ENCODE results near the gene LRR1. TPM values are rescaled to one million over a fixed set of nuclear protein-coding genes. Genes with fewer than 3 reads are reported as not detected.
"Not testable (repeated sequence)": the region's sequence is repeated elsewhere in the genome, so short reads cannot be mapped to it uniquely, and the experiment has no call there.

LRR1 gene
- total and polyA plus RNA-seq, 4 donors = 3.7 to 23.2 (median 4.1) TPM

- Histone ChIP-seq H3K9ac (ENCODE audit: low read depth in 1 of 2, low read length in 2 of 2) (no peak overlapping the region), H3K27me3 (ENCODE audit: control insufficient read depth in 4 of 4, insufficient read depth in 4 of 4, low read length in 3 of 4) (no peaks in the 10 kb centered on the region), H3K4me3 (ENCODE audit: low read depth in 1 of 3, low read length in 3 of 3) (no peak overlapping the region), H3K27ac (ENCODE audit: low read depth in 1 of 2, low read length in 2 of 2) (no peak overlapping the region), H3K4me1 (ENCODE audit: control insufficient read depth in 4 of 4, insufficient read depth in 4 of 4, low read length in 3 of 4) (peaks cover 0 to 3% (median 0%) of the 10 kb centered on the region in 4 donors), H3K36me3 (ENCODE audit: control insufficient read depth in 4 of 4, insufficient read depth in 3 of 4, low read depth in 1 of 4, low read length in 3 of 4) (peaks cover 0 to 2% (median 0%) of the 10 kb centered on the region in 4 donors), H3K9me3 (ENCODE audit: control insufficient read depth in 4 of 4, low read length in 3 of 4) (no peaks in the 10 kb centered on the region)
- WGBS = 97% methylated on average over 3 of the region's 3 CpGs
- no peak for DNase-seq (ENCODE audit: low spot score)
- TF ChIP-seq HNF4A (conservative IDR thresholded peaks at IDR 0.05) (no peak), FOXA2 (IDR thresholded peaks at IDR 0.05) (no peak), MAX (IDR thresholded peaks at IDR 0.05) (no peak), REST (IDR thresholded peaks at IDR 0.05) (no peak), JUND (IDR thresholded peaks at IDR 0.05) (no peak), GABPA (IDR thresholded peaks at IDR 0.05 in 1 of 2, conservative IDR thresholded peaks at IDR 0.05 in 1 of 2) (no peak), ZBTB33 (IDR thresholded peaks at IDR 0.05) (no peak), RXRA (IDR thresholded peaks at IDR 0.05) (no peak), TAF1 (conservative IDR thresholded peaks at IDR 0.05) (no peak), RAD21 (IDR thresholded peaks at IDR 0.05) (no peak), ATF3 (IDR thresholded peaks at IDR 0.05) (no peak)
- TF ChIP-seq, protein P1, sequence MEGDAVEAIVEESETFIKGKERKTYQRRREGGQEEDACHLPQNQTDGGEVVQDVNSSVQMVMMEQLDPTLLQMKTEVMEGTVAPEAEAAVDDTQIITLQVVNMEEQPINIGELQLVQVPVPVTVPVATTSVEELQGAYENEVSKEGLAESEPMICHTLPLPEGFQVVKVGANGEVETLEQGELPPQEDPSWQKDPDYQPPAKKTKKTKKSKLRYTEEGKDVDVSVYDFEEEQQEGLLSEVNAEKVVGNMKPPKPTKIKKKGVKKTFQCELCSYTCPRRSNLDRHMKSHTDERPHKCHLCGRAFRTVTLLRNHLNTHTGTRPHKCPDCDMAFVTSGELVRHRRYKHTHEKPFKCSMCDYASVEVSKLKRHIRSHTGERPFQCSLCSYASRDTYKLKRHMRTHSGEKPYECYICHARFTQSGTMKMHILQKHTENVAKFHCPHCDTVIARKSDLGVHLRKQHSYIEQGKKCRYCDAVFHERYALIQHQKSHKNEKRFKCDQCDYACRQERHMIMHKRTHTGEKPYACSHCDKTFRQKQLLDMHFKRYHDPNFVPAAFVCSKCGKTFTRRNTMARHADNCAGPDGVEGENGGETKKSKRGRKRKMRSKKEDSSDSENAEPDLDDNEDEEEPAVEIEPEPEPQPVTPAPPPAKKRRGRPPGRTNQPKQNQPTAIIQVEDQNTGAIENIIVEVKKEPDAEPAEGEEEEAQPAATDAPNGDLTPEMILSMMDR (IDR thresholded peaks at IDR 0.05; ENCODE audit: low read depth, low read length, missing input control) = no peak
These were observed 55.8 kb downstream of the LRR1 start for GRCh38 chr14:49654511-49654910.

GRCh38 chr14:49657500-49657899 is 58.8 kb downstream of the LRR1 start:
- not testable (repeated sequence) for DNase-seq (ENCODE audit: low spot score); H3K27me3 ChIP-seq (ENCODE audit: control insufficient read depth in 4 of 4, insufficient read depth in 4 of 4, low read length in 3 of 4); H3K9me3 ChIP-seq (ENCODE audit: control insufficient read depth in 4 of 4, low read length in 3 of 4); H3K36me3 ChIP-seq (ENCODE audit: control insufficient read depth in 4 of 4, insufficient read depth in 3 of 4, low read depth in 1 of 4, low read length in 3 of 4); H3K27ac ChIP-seq (ENCODE audit: low read depth in 1 of 2, low read length in 2 of 2); H3K4me1 ChIP-seq (ENCODE audit: control insufficient read depth in 4 of 4, insufficient read depth in 4 of 4, low read length in 3 of 4); H3K4me3 ChIP-seq (ENCODE audit: low read depth in 1 of 3, low read length in 3 of 3); H3K9ac ChIP-seq (ENCODE audit: low read depth in 1 of 2, low read length in 2 of 2)
- WGBS = 93% methylated on average over 6 of the region's 6 CpGs
